Activated T-cell treated with anti-CD3 and anti-CD28 coated beads, Interleukin-2, amount 50 U/mL, for 1 hour (primary cell): Measurements from ENCODE around the gene TMEM132D.
"Not testable (repeated sequence)": the region's sequence is repeated elsewhere in the genome, so short reads cannot be mapped to it uniquely, and the experiment has no call there.

Experiments
- DNase-seq: peaks from one replicate; pipeline ENCODE4 v3.0.0-alpha.2; 2020

Gene TMEM132D

DNA sequence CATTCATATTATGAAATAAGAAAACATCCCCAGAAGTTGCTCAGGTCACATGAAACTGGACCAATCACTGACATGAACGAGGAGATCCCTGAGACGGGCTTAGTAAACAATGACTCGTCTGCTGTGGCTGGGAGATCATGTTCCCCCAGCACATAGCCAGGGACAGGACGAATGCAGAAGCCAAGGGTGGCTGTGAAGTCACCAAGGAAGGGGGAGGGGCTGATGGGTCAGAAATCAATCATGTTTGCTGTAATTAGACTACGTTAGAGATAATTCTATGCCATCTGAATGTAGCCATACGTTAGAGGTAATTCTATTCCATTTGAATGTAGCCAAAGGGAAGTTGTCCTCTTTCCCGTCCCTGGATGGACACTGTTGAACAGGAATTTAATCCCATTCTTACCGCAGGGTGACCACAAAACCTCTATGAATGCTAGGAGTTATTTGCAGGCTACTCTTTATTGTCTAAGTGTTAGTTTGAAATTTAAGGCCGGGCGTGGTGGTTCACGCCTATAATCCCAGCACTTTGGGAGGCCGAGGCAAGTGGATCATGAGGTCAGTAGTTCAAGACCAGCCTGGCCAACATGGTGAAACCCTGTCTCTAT, 332.9 kb downstream of the TMEM132D start:
- DNase-seq, result no peak

DNA sequence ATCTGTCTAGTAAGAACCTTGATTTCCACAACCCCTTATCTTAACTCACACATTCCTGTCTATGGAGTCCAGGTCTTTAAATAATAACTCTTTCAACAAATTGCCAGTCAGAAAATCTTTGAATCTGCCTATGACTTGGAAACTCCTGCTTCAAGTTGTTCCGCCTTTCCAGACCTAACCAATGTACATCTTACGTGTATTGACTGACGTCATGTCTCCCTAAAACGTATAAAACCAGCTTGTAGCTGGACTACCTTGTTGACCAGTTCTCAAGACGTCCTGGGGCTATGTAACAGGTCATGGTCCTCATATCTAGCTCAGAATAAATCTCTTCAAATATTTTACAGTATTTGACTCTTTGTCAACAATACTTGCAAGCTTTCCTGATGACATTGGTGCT, 337.0 kb downstream of the TMEM132D start:
- DNase-seq, result no peak

DNA sequence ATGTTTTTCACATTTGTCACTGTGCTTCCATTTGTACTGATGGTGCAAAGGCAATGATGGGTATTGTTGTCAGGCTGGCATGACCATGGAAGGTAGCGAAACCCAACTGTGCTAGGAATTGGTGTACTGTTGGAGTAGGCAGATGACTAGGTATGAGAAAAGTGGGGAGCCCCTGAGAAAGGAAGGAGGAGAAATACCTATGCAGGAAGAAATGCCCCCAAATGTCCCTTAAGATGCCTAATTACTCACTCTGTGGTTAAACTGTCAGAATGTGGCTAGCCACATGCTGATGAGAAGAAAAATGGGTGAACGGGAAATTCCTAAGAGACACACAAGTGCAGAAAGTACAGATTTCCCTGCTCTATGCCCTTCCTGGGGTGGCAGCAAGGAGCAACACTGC, 339.1 kb downstream of the TMEM132D start:
- DNase-seq, result no peak

DNA sequence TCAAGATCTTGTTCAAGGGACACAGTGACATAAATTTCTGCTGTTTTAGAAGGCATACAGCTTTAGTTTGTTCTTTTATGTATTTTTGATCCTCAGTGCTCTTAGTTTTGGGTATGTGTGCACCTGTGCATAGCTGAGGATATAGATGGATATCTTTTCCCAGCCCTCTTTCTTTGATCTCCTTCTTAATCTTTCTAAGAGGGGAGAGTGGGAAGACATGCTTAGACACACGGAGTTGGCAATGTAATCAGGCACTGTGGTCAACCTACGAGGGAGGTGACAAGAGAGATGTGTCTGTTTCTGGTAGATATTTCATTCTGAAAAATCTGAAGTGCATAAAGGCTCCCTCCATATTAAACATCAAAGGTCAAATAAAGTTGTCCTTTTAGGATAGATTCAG, 340.6 kb downstream of the TMEM132D start:
- DNase-seq, result no peak

DNA sequence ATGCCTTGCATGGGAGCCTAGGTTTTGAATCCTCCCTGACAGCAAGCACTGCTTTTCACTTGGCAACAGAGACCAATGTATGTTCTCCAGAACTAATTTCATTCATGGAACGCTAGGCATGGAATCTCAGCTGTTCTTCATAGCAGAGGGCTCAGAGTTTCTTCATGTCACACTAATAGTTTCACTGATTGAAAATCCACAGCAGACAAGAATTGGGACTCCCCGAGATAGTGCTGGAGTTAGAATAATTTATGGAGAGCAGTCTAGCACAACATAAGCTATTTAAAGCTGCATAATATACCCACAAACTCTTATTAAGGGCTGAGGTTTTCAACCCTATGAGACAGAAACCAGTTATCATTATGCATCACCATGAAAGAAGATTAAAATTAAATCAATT, 342.5 kb downstream of the TMEM132D start:
- no peak for DNase-seq

DNA sequence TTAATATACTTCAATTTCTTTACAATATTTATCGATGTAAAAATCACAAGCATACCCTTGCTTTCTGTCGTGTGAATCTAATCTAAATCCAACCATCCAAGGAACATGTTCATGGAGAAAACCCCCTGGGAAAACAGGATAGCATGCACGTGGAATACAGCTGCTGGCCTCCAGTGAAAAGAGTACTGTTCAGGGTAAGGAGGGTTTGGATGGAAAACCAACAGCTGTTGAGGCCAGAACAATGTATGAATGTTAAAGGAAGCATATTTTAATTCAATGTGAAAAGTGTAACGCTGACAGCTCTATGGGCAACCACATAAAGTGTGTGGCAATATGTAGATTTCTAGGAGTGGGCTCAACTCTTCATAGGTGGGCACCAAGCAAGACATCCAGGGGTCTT, 344.0 kb downstream of the TMEM132D start:
- no peak for DNase-seq

DNA sequence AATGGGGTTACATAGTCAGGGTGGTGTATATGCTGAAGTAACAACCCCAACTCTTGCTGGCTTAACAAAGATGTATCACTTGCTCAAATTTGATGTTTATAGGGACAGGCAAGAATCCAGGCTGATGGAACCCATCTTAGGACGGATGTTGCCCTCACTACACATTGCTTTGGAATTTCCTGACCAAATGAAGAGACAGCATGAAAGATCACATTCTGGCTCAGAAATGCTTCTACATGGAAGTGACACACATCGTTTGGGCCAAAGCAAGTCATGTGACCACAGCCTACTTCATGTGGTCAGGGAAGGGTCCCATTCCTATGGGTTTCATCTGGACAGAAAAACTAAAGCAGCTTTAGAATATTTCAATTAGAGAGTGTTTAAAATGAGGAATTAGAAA, 345.8 kb downstream of the TMEM132D start:
- no peak for DNase-seq

DNA sequence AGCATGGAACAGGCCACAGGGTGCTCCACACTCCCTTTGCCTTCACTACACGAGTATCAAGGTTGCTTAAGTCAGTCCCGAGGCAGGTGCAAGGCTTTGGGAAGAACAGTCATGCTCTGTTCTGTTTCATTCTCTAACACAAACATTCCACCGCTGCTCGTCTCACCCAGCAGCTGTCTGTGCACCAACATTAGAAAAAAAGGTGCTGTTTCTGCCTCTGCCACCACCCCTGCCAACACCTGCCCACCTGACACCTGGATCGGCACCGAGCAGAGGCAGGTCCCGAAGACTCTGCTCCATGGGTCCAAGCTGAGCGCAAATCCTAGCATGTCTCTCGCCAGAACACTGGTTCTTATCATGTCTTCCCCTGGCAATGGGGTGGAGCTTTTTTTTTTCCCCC, 347.7 kb downstream of the TMEM132D start:
- DNase-seq, result no peak

DNA sequence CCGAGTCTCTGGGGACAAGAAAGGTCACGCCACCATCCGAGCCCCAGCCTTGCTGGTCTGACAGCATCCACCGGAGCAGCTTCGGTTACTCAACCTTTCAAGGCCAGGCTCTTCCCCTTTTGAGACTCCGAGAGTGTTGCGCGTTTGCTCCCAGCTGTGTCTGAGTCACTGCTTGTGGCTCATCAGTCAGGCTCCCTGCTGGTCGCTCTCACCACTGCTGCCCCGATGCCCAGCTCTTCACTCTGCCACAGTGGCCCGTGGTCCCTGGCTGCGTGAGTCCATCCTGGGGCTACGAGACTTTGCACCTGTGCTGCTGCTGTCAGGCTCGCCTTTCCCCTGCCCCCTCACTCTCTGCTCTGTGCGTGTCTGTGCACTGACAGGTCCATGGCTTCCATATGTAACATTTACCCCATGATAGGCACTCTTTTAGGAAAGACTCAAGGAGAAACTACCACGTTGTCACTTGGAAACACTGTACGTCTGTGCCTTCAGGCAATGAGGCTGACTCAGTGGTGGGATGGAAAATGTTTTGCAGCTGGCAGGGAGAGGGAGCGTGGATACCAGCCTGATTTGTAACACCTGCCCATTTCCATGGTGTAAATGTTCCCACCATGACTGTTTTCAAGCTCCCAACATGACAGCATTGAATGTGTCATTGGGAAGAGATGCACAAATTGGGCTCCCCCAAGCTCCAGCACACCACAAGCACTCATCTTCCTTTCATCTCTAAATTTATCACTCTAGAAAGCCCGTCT, 350.7 kb downstream of the TMEM132D start:
- DNase-seq, result no peak

DNA sequence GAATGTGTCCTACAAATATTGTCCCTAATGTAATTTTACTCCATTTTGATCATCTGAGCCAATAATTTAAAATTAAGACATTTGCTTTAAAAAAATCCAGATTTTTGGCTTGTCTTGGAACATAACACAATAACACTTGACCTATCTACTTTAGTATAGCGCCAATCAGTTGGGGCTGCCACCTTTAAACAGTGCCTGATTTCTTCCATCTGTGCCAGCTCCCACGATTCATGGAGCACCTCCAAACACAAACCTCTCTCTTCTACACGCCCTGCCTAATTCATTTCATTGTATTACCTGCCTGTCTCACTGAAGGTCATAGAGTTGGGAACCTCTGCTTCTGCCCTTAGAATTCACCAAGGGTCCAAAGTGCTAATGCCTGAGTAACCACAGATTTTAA, 352.4 kb downstream of the TMEM132D start:
- no peak for DNase-seq

DNA sequence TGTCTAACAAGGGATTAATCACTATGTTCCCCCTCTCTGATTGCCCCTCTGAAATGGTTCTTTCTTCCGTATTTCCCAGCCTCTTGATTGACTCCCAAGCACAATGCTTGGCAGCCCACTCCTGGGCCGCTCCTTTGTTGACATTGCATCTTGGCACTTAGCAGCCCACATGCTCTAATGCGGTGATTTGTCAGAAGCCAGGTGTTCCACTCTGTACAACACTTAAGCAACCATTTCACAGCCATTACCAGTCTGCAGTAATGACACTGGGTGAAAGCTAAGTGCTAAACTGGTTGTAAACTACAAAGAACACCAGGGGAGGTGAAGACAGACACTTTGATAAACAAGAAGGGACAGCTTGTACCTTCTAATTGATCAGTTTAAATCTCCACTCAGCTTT, 353.5 kb downstream of the TMEM132D start:
- DNase-seq, result no peak

DNA sequence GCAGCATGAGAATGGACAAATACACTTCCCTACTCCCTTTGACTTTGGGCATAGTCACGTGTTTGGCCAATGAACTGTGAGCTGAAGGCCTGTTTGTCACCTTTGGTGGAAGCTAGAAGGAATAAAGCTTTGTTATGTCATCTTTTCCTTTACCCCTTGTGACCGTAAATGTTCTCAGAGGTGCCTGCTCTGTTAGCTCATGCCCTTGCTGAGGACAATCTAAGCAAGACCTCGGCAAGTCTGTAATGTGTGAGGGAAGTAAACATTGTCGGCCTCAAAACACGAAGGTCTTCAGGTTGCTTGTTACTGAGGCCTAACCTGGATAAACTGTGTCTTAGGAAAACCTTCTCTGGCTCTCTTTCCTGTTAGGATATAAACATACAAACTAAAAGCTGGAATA, 354.2 kb downstream of the TMEM132D start:
- DNase-seq, result no peak

DNA sequence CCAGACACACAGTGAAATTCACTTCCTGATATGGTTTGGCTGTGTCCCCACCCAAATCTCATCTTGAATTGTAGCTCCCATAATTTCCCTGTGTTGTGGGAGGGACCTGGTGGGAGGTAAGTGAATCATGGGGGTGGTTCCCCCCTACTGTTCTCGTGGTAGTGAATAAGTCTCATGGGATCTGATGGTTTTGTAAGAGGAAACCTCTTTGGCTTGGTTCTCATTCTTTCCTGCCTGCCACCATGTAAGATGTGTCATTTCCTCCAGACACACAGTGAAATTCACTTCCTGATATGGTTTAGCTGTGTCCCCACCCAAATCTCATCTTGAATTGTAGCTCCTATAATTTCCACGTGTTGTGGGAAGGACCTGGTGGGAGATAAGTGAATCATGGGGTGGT, 354.8 kb downstream of the TMEM132D start:
- DNase-seq, result not testable (repeated sequence)

DNA sequence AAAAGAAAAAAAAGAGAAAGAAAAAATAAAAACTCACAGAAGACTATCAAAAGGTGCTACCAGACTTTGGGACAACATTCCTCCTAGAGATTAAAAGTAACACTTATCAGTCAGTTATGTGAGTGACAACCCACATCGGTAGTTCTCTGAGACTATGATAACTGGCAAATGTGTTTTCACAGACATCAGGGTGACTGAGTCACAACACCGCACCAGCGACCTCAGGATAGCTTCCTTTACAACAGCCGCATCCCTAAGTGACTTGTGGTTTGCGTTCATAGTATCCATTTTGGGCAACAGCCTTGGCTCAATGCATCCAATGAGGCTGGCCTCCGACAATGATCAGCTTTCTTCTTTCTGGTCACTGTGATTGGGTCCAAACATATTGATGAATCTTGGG, 359.1 kb downstream of the TMEM132D start:
- DNase-seq, result no peak

DNA sequence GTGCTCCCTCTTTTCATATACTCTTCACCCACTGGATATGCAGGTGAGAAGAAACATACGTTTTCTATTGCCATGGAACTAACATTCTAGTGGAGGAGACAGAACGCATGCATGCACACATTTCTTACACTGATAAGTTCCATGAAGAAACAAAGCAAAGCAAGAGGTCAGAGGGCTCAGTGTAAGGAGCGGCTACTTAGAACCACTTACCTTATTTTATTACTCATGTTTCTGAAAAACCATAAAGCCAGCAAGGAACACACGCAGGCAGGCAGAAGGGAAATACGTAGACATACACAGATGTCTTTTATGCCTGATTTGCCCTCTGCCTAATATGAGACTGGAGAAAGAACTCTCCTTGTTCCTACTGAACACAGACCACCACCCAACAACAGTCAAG, 362.9 kb downstream of the TMEM132D start:
- no peak for DNase-seq

DNA sequence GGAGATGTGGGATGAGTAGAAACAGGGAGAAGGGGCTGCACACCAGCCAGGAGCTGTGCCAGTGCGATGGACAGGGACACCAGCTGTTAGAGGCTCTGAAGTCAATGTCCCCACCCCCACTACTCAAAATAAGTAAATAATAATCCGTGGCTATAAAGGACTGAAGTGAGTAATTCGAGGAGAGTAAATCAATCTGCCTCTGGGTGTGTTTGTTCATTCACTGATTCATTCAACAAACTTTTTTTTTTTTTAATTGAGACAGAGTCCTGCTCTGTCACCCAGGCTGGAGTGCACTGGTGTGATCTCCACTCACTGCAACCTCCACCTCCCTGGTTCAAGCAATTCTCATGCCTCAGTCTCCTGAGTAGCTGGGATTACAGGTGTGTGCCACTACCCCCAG, 363.6 kb downstream of the TMEM132D start:
- no peak for DNase-seq

DNA sequence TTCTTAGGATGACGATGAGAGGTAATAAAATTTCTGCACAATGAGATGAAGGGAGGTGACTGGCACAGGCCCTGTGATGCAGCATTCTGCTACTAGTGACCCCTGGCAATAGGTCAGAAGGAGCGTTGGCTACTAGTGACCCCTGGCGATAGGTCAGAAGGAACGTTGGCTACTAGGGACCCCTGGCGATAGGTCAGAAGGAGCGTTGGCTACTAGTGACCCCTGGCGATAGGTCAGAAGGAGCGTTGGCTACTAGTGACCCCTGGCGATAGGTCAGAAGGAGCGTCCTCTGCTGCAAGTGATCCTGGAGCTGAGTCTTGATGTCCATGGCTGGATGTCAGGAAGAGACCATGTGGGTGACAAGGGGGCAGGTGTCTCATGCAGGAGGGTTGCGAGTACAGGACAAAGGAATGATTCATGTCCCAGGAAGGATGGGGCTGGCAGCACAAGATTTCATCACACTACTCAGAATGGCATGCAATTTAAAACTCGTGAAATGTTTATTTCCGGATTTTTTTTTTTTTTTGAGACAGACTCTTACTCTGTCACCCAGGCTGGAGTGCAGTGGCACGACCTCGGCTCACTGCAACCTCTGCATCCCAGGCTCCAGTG, 365.0 kb downstream of the TMEM132D start:
- not testable (repeated sequence) for DNase-seq

DNA sequence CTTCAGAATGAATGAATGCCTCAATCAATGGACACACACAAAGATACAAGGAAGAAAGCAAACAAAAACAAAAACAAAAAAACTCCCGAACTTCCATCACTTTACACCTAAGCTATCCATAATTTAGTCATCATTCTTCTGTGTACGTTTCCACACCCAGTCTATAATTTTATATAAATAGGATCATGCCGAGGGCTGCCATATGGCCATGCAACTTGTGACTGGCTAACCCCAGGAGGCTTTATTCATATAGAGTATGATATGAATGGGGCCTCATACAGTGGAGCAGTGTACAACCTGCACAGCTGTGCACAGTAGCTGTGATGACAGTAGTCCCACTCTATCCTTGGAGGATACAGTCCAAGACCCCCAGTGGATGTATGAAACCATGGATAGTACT, 365.7 kb downstream of the TMEM132D start:
- no peak for DNase-seq

DNA sequence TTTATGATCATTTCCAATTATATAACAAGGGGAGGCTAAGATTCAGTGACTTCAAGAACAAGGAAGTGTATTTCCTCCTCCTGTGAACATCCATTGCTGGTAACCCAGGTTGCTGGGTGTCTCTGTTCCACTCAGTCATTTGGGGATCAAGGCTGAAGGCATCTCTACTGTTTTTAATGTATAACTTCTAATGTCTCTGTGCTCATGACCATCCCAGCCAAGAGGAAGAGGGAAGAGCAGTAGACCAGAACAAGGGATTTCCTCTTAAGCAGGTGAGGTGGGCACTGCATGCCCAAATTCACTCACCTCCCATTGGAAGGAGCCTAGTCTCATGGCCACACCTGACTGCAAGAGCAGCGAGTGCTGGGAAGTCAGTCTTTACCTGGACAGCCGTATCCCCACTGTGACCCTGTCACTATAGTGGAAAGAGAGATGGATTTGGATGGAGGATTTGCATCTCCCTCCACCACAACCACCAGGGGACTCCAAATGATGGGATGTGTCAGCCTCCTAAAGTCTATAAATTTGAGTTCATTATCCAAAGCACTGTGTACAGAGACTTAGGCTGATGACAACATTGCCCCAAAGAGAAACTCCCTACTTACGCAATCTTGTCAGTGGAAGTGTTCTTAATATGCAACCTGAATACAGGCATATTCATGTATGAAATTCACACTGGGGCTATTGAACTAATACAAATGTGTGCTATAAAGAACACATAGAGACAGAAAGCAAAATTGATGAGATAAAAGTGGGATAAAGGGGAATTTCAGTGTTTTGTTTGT, 368.7 kb downstream of the TMEM132D start:
- DNase-seq, result no peak

DNA sequence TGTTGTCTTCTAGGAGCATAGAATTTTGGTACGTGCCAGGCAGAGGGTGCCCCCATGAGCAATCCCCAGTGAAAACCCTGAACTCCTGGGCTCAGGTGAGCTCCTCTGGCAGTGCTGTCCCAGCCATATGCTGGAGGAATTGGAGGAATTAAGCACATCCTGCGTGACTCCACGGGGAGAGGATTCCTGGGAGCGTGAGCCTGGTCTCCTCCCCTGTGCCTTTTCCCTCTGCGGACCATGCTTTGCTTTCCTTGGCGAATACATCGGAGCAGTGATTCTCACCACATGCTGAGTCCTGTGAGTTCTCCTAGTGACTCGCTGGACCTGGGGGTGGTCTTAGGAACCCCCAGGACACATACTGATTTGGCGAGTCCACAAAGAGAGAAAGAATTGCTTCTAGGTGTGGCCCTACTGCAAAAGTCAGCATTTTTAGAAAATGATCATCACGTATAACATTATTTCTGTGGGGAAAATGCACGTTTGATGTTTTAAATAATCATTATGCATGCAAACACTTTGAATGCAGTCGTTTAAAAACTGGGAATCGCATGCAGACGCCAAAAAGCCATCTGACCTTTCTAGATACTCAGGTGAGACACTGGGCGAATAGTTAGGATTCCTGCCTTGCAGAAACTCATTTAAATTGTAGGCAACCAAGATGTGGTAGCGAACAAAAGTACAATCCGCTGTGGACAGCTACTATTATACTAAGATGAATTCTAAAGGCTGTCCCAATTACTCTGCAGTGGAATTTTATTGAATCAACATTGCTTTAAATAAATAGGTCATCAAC, 370.9 kb downstream of the TMEM132D start:
- no peak for DNase-seq

DNA sequence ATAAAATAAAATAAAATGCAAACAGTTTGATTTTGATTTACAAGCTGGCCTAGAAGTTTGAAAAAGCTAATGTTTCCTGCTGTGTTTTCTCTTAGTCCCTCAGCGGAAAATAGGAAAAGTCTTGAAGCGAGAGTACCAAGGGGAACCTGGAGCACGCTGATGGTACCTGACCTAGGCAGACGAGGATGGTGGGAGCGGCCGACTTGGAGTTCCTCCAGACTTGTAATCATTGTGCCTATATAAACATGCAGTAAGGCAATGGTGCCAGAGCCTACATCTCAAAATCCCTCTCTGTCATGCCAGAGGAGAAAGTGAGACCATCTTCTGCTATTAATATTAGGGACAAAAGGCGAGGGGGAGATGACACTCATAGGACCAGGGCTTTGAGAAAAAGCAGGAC, 371.7 kb downstream of the TMEM132D start:
- no peak for DNase-seq

DNA sequence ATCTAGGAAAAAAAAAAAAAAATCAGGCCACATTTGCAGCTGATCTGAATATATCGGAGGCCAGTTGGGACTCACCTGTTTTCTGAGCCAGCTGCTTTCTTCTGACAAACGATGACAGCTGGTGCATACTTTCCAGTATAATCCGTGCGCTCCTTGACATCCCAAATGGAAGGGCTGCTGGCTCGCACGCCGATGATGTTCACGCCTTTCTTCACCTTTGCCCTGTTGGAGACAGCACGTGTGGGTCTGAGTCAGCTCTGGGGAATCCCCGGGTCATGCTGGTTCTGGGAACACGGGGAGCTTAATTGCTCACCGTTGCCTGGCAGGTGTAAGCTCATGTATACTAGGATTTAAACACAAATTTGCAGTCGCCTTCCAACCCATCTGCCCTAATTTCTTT, 372.8 kb downstream of the TMEM132D start:
- no peak for DNase-seq

DNA sequence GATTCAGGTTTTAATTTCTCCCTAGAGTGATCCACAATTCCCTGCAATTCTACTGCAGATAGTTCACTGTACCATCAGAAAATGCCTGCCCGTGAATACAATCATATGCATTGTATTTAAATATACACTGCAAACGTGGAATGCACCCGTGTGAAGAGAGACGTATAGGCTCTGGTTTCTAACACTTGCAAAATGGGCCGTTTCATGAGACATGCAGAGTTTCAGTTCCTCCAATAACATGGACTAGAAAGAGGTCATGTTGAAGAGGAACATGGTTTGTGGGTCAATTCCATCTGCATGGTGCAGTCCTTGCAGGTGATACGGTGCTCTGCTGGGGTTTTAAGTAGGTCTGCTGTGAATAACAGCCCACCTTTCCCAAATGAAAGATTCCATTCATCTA, 373.3 kb downstream of the TMEM132D start:
- DNase-seq, result no peak
